Measurements from ENCODE around the gene CTTNBP2NL. TPM values are rescaled to one million over a fixed set of nuclear protein-coding genes. Genes with fewer than 3 reads are reported as not detected.
"Not testable (repeated sequence)": the region's sequence is repeated elsewhere in the genome, so short reads cannot be mapped to it uniquely, and the experiment has no call there.

CTTNBP2NL gene
- total and polyA plus RNA-seq, 10 of the 15 experiments (the other 5 are each of a cell fraction or from before 2014, with no cell fraction given): 2.1 to 11.3 (median 5.6) TPM

- H3K4me2 ChIP-seq (ENCODE audit: control insufficient read depth, insufficient read depth); POLR2A ChIA-PET; intact Hi-C loops (cut with micrococcal nuclease; ENCODE audit: unreplicated experiment); H2AFZ ChIP-seq (ENCODE audit: control insufficient read depth, low read depth, low read length); ATAC-seq; in situ Hi-C loops (cut with MboI); DNase-seq (ENCODE audit: low read depth, low spot score); H3K36me3 ChIP-seq (ENCODE audit: control insufficient read depth in 2 of 2, insufficient read depth in 2 of 2, low read length in 1 of 2); H3K4me1 ChIP-seq (ENCODE audit: control insufficient read depth, insufficient read depth, low read length); BruUV-seq (replicated peaks); H3K9me3 ChIP-seq (replicated peaks; ENCODE audit: control insufficient read depth, insufficient read depth, low read length); RAD21 ChIA-PET (ENCODE audit: unreplicated experiment); H3K9ac ChIP-seq (ENCODE audit: control insufficient read depth, insufficient read depth, low read length); H3K79me2 ChIP-seq (ENCODE audit: control insufficient read depth, insufficient read depth, low read length); H3K27me3 ChIP-seq (replicated peaks in 1 of 2; ENCODE audit: control insufficient read depth in 2 of 2, insufficient read depth in 2 of 2, low read length in 1 of 2); H3K27ac ChIP-seq (ENCODE audit: control insufficient read depth, insufficient read depth); H3K4me3 ChIP-seq; FAIRE-seq; H4K20me1 ChIP-seq (ENCODE audit: control insufficient read depth, insufficient read depth): not testable (repeated sequence)
- 97% methylated on average over 2 of the region's 2 CpGs for WGBS (ENCODE audit: insufficient coverage, insufficient replicate concordance, low lambda C conversion rate, missing lambda C conversion rate)
- peak; percentile 38; the same call in 1 of the 2 replicates for TF ChIP-seq SPI1 (IDR thresholded peaks at IDR 0.05; ENCODE audit: borderline replicate concordance, insufficient read depth, low read depth, low read length)
- ChIA-PET CTCF (interaction anchor here (1.0 to 1.9 kb wide), 3 partner anchors 9 to 13 kb away, joined by 4 read pairs; no protein-coding TSS in a partner anchor), SMC1A (ENCODE audit: uncharacterized antibody, unreplicated experiment) (interaction anchor here (0.7 to 1.6 kb wide), 3 partner anchors 16 to 34 kb away, joined by 3 read pairs; no protein-coding TSS in a partner anchor)
Observed at GRCh38 chr1:112438156-112438555, 42.1 kb downstream of the CTTNBP2NL start.

DNA sequence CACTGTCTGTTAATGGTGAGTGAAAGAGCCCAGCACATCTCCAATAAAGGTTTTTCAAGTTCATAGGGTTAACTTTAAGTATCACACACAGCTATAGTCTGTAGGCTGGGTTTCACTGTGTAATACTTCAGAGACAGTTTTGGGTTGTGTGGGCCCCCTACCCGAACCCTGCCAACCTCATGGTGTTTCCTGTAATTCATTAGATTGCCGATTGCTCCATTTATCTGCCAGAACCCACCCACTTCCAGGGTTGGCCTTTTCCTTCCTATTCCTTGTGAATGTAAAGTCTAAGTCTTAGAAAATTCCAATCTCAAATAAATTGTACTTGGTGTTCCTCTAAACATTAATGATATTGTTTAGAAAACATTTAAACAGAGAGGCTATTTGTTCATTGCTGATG, 43.6 kb downstream of the CTTNBP2NL start:
- ATAC-seq: no peak
- H3K27ac ChIP-seq (ENCODE audit: control insufficient read depth, insufficient read depth): no peak overlapping the region
- H3K36me3 ChIP-seq (ENCODE audit: control insufficient read depth in 2 of 2, insufficient read depth in 2 of 2, low read length in 1 of 2): peaks cover 0 to 3% of the 10 kb centered on the region in 2 experiments; a peak in 1 of 4 replicates
- FAIRE-seq: no peak
- SMC1A ChIA-PET (ENCODE audit: uncharacterized antibody, unreplicated experiment): interaction anchor here (0.7 to 1.5 kb wide), 2 partner anchors 10 to 81 kb away, joined by 5 to 6 read pairs; no protein-coding TSS in a partner anchor
- H3K4me1 ChIP-seq (ENCODE audit: control insufficient read depth, insufficient read depth, low read length): no peaks in the 10 kb centered on the region
- in situ Hi-C loops (cut with MboI): no loop called here
- no peak overlapping the region for H3K4me2 ChIP-seq (ENCODE audit: control insufficient read depth, insufficient read depth)
- no peak for DNase-seq (ENCODE audit: low read depth, low spot score)
- POLR2A ChIA-PET: interaction anchor here (1.0 kb wide), 1 partner anchor 11 kb away, joined by 3 read pairs; no protein-coding TSS in a partner anchor
- no peak overlapping the region for H3K9ac ChIP-seq (ENCODE audit: control insufficient read depth, insufficient read depth, low read length)
- no peaks in the 10 kb centered on the region for H4K20me1 ChIP-seq (ENCODE audit: control insufficient read depth, insufficient read depth)
- H2AFZ ChIP-seq (ENCODE audit: control insufficient read depth, low read depth, low read length): no peak overlapping the region
- H3K79me2 ChIP-seq (ENCODE audit: control insufficient read depth, insufficient read depth, low read length): no peaks in the 10 kb centered on the region
- H3K4me3 ChIP-seq: no peak overlapping the region
- CTCF ChIA-PET: interaction anchor here (0.7 to 1.2 kb wide), 5 partner anchors 10 to 48 kb away, joined by 3 to 4 read pairs (median 3); no protein-coding TSS in a partner anchor
- RAD21 ChIA-PET (ENCODE audit: unreplicated experiment): interaction anchor here (0.6 kb wide), 1 partner anchor 9 kb away, joined by 5 read pairs; no protein-coding TSS in a partner anchor
- WGBS (ENCODE audit: insufficient coverage, insufficient replicate concordance, low lambda C conversion rate, missing lambda C conversion rate): 53% methylated on average over 2 of the region's 2 CpGs
- intact Hi-C loops (cut with micrococcal nuclease; ENCODE audit: unreplicated experiment): no loop called here
- H3K9me3 ChIP-seq (replicated peaks; ENCODE audit: control insufficient read depth, insufficient read depth, low read length): no peaks in the 10 kb centered on the region; the same call in 2 of the 3 replicates
- BruUV-seq (replicated peaks): no TSS peak
- no peaks in the 10 kb centered on the region for H3K27me3 ChIP-seq (replicated peaks in 1 of 2; ENCODE audit: control insufficient read depth in 2 of 2, insufficient read depth in 2 of 2, low read length in 1 of 2)
- TF ChIP-seq JUNB (IDR thresholded peaks at IDR 0.05): no peak
- no peak for TF ChIP-seq CBX3 (IDR thresholded peaks at IDR 0.05; ENCODE audit: borderline replicate concordance, low read depth)
- TF ChIP-seq ZNF274 (IDR thresholded peaks at IDR 0.05; ENCODE audit: insufficient read depth, insufficient read length): no peak
- TF ChIP-seq RELA (IDR thresholded peaks at IDR 0.05; ENCODE audit: borderline replicate concordance, partially characterized antibody): no peak
- TF ChIP-seq, protein P1, sequence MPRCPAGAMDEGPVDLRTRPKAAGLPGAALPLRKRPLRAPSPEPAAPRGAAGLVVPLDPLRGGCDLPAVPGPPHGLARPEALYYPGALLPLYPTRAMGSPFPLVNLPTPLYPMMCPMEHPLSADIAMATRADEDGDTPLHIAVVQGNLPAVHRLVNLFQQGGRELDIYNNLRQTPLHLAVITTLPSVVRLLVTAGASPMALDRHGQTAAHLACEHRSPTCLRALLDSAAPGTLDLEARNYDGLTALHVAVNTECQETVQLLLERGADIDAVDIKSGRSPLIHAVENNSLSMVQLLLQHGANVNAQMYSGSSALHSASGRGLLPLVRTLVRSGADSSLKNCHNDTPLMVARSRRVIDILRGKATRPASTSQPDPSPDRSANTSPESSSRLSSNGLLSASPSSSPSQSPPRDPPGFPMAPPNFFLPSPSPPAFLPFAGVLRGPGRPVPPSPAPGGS (IDR thresholded peaks at IDR 0.05; ENCODE audit: borderline replicate concordance, insufficient read depth, low read depth, low read length, poor library complexity, severe bottlenecking): no peak
- TF ChIP-seq ELK1 (IDR thresholded peaks at IDR 0.05; ENCODE audit: low read depth, low read length): no peak
- TF ChIP-seq FOS (IDR thresholded peaks at IDR 0.05; ENCODE audit: borderline replicate concordance, extremely low read depth, insufficient read length): no peak
